HG02938 (cell line): ENCODE data around the gene GPR31.

Source experiments
- ATAC-seq: cut with Tn5 transposase; IDR thresholded peaks from one replicate; pipeline ENCODE4 v1.9.1; 2021; ENCODE audit warnings: mild to moderate bottlenecking, moderate library complexity; ENCODE audit not compliant: unreplicated experiment

GPR31 gene

GRCh38 chr6:167120583-167120903 is 37.2 kb downstream of the GPR31 start:
- ATAC-seq, result no peak

GRCh38 chr6:167119670-167120582 is 37.9 kb downstream of the GPR31 start:
- no peak for ATAC-seq

- no peak for ATAC-seq
Measured at GRCh38 chr6:167118839-167119238, 38.9 kb downstream of the GPR31 start.

GRCh38 chr6:167118006-167118405 is 39.8 kb downstream of the GPR31 start:
- ATAC-seq, result no peak

- ATAC-seq, result no peak
Measured at GRCh38 chr6:167116838-167117228, 40.9 kb downstream of the GPR31 start.

- no peak for ATAC-seq
Measured at GRCh38 chr6:167116109-167116837, 41.5 kb downstream of the GPR31 start.

GRCh38 chr6:167115054-167115453 is 42.7 kb downstream of the GPR31 start:
- ATAC-seq, result no peak

- ATAC-seq, result peak; percentile 83
Measured at GRCh38 chr6:167113935-167114910, 43.6 kb downstream of the GPR31 start.

GRCh38 chr6:167113047-167113754 is 44.6 kb downstream of the GPR31 start:
- peak; percentile 59 for ATAC-seq

GRCh38 chr6:167112421-167112820 is 45.4 kb downstream of the GPR31 start:
- ATAC-seq, result no peak

GRCh38 chr6:167111597-167111996 is 46.2 kb downstream of the GPR31 start:
- no peak for ATAC-seq

- ATAC-seq, result no peak
Measured at GRCh38 chr6:167109651-167110050, 48.1 kb downstream of the GPR31 start.

- no peak for ATAC-seq
Measured at GRCh38 chr6:167108278-167108677, 49.5 kb downstream of the GPR31 start.

GRCh38 chr6:167107787-167108186 is 50.0 kb downstream of the GPR31 start:
- no peak for ATAC-seq

- ATAC-seq, result no peak
Measured at GRCh38 chr6:167106406-167106805, 51.4 kb downstream of the GPR31 start.
